ENCODE results near the gene DOCK8. TPM values are rescaled to one million over a fixed set of nuclear protein-coding genes. Genes with fewer than 3 reads are reported as not detected.

The DOCK8 gene
- total and polyA plus RNA-seq, 2 experiments from 2014 or later: not detected

DNA sequence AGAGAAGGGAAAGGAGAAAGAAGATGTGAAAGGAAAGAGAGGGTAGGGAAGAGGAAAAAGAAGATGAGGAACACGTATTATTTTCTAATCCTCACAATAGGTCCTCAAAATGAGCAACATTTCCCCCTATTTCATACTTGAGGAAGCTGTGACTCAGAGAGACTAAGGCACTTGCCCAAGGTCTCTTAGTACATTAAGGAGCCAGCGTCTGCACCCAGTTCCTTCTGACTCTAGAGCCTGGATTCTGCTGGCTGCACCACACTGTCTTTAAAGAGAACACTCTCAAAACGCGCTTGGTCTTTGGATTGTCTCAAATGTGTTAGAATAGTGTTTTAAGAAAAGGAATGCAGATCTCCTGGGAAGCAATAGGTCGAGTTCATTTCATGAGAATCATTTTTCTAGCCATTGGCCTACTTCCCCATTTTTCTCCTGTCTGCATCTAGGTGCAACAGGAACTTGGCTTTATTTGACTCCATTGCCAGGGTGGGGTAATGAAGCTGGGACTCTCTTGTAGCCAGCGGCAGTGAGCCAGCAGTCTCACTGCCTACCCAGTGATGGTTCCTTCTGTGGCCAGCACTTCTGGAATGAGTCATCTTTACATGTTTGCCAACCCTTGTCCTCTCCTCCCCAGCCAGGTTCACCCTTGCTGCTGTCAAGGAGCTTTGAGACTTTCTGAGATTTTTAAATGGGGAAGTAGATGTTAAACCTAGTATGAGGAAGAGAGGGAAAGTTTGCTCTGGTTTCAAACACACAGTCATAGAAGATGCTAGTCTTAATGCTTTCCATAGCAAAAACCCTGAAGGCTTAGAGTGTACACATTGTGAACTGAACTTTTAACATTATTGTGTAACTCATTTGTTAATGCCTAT, 82.7 kb downstream of the DOCK8 start:
- Histone ChIP-seq H3K4me1 (ENCODE audit: insufficient read depth) (no peaks in the 10 kb centered on the region), H3K9me2 (ENCODE audit: insufficient read depth) (no peaks in the 10 kb centered on the region), H3K79me2 (ENCODE audit: insufficient read depth) (no peaks in the 10 kb centered on the region), H3K4me2 (ENCODE audit: unreplicated experiment) (no peak overlapping the region), H3K9me3 (ENCODE audit: low read depth) (no peaks in the 10 kb centered on the region), H3F3A (ENCODE audit: insufficient read depth) (no peaks in the 10 kb centered on the region), H3K27ac (no peak overlapping the region), H4K20me1 (ENCODE audit: insufficient read depth) (no peaks in the 10 kb centered on the region), H2AFZ (no peak overlapping the region), H3K4me3 (no peak overlapping the region), H3K36me3 (ENCODE audit: low read depth) (no peaks in the 10 kb centered on the region), H3K9ac (no peak overlapping the region), H3K27me3 (replicated peaks; ENCODE audit: insufficient read depth) (no peaks in the 10 kb centered on the region)
- in situ Hi-C loops (cut with MboI): no loop called here
- TF ChIP-seq EZH2phosphoT487 (IDR thresholded peaks at IDR 0.05; ENCODE audit: insufficient read depth, low read depth) (no peak), EZH2 (IDR thresholded peaks at IDR 0.05; ENCODE audit: insufficient read depth, poor library complexity, severe bottlenecking) (no peak)
- DNase-seq: peak; percentile 24
- WGBS, 2 experiments (ENCODE audit: low coverage in 1 of 2, low lambda C conversion rate in 2 of 2, missing lambda C conversion rate in 2 of 2): 16 to 20% methylated on average over 6 of the region's 6 CpGs

- TF ChIP-seq EZH2phosphoT487 (IDR thresholded peaks at IDR 0.05; ENCODE audit: insufficient read depth, low read depth) (no peak), EZH2 (IDR thresholded peaks at IDR 0.05; ENCODE audit: insufficient read depth, poor library complexity, severe bottlenecking) (no peak)
- H3K36me3 ChIP-seq (ENCODE audit: low read depth): no peaks in the 10 kb centered on the region
- no peak overlapping the region for H3K27ac ChIP-seq
- 14 to 15% methylated on average over 5 of the region's 5 CpGs for WGBS, 2 experiments (ENCODE audit: low coverage in 1 of 2, low lambda C conversion rate in 2 of 2, missing lambda C conversion rate in 2 of 2)
- no peak overlapping the region for H3K4me3 ChIP-seq
- H3K4me1 ChIP-seq (ENCODE audit: insufficient read depth): no peaks in the 10 kb centered on the region
- H3K9ac ChIP-seq: no peak overlapping the region
- no peaks in the 10 kb centered on the region for H3K79me2 ChIP-seq (ENCODE audit: insufficient read depth)
- H3F3A ChIP-seq (ENCODE audit: insufficient read depth): no peaks in the 10 kb centered on the region
- DNase-seq: no peak
- no peaks in the 10 kb centered on the region for H4K20me1 ChIP-seq (ENCODE audit: insufficient read depth)
- H3K9me3 ChIP-seq (ENCODE audit: low read depth): no peaks in the 10 kb centered on the region
- H3K9me2 ChIP-seq (ENCODE audit: insufficient read depth): no peaks in the 10 kb centered on the region
- no peak overlapping the region for H2AFZ ChIP-seq
- in situ Hi-C loops (cut with MboI): no loop called here
- H3K4me2 ChIP-seq (ENCODE audit: unreplicated experiment): no peak overlapping the region
- no peaks in the 10 kb centered on the region for H3K27me3 ChIP-seq (replicated peaks; ENCODE audit: insufficient read depth)
Measured at GRCh38 chr9:303502-303901, 88.8 kb downstream of the DOCK8 start.

DNA sequence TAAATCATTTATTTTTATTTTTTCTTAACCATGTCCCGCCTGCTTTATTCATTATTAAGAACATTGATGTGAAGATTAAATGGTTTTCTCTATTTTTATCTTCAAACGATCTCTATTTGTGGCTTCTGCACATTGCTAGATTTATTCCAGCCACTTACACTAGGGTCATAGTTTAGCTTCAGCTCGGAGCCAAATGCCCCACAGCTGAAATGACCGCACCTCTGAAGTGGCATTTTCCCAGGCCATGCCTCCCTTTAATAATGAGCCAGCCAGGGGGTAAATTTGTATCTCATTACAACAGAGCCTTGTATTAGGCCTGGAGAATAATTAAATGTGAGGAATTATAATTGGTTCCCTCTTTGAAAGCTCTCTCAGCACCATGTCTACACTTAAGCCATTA, 89.4 kb downstream of the DOCK8 start:
- Histone ChIP-seq H3K79me2 (ENCODE audit: insufficient read depth) (no peaks in the 10 kb centered on the region), H4K20me1 (ENCODE audit: insufficient read depth) (no peaks in the 10 kb centered on the region), H2AFZ (no peak overlapping the region), H3K9ac (no peak overlapping the region), H3K9me3 (ENCODE audit: low read depth) (no peaks in the 10 kb centered on the region), H3K27ac (no peak overlapping the region), H3K4me1 (ENCODE audit: insufficient read depth) (no peaks in the 10 kb centered on the region), H3K4me3 (no peak overlapping the region), H3K4me2 (ENCODE audit: unreplicated experiment) (no peak overlapping the region), H3K36me3 (ENCODE audit: low read depth) (no peaks in the 10 kb centered on the region), H3K9me2 (ENCODE audit: insufficient read depth) (no peaks in the 10 kb centered on the region), H3F3A (ENCODE audit: insufficient read depth) (no peaks in the 10 kb centered on the region), H3K27me3 (replicated peaks; ENCODE audit: insufficient read depth) (no peaks in the 10 kb centered on the region)
- no peak for TF ChIP-seq EZH2phosphoT487 (IDR thresholded peaks at IDR 0.05; ENCODE audit: insufficient read depth, low read depth)
- no peak for TF ChIP-seq EZH2 (IDR thresholded peaks at IDR 0.05; ENCODE audit: insufficient read depth, poor library complexity, severe bottlenecking)
- in situ Hi-C loops (cut with MboI): no loop called here
- no peak for DNase-seq
- WGBS, 2 experiments (ENCODE audit: low coverage in 1 of 2, low lambda C conversion rate in 2 of 2, missing lambda C conversion rate in 2 of 2): 48% methylated on average over 4 of the region's 4 CpGs

DNA sequence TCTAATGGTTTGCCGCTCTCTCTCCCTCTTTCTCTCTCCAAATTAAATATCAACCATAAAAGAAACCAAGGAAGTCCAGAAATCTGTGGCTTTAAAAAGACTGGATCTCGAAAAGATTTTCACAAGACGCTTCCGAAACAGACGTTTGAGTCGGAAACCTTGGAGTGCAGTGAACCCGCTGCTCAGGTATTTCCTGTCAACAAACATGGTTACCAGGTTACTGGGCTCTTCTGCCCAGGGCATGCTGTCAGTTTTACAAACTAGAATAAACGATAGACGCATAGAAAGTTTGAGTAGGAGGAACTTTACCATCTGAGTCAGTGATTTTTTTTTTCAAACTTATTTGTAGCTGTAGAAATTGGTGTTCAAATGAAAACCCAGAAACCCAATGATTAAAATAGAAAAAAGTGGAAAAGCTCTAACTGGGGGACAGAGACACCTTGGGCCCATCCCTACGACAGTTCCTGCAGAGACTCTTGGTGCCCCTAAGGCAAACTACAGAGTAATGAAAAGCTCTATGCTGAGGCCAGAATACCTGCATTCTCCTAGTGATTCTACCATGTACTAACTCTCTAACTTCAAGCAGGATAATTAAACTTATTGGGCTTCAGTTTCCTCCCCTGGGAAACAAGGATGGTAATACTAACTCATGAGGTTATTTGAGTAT, 90.0 kb downstream of the DOCK8 start:
- Histone ChIP-seq H3K79me2 (ENCODE audit: insufficient read depth) (no peaks in the 10 kb centered on the region), H3K4me1 (ENCODE audit: insufficient read depth) (no peaks in the 10 kb centered on the region), H3K9me3 (ENCODE audit: low read depth) (no peaks in the 10 kb centered on the region), H3K36me3 (ENCODE audit: low read depth) (no peaks in the 10 kb centered on the region), H3K4me2 (ENCODE audit: unreplicated experiment) (no peak overlapping the region), H3K4me3 (no peak overlapping the region), H3F3A (ENCODE audit: insufficient read depth) (no peaks in the 10 kb centered on the region), H3K27ac (no peak overlapping the region), H2AFZ (no peak overlapping the region), H3K9me2 (ENCODE audit: insufficient read depth) (no peaks in the 10 kb centered on the region), H4K20me1 (ENCODE audit: insufficient read depth) (no peaks in the 10 kb centered on the region), H3K27me3 (replicated peaks; ENCODE audit: insufficient read depth) (no peaks in the 10 kb centered on the region), H3K9ac (no peak overlapping the region)
- in situ Hi-C loops (cut with MboI): no loop called here
- TF ChIP-seq EZH2 (IDR thresholded peaks at IDR 0.05; ENCODE audit: insufficient read depth, poor library complexity, severe bottlenecking): no peak
- no peak for TF ChIP-seq EZH2phosphoT487 (IDR thresholded peaks at IDR 0.05; ENCODE audit: insufficient read depth, low read depth)
- 32% methylated on average over 10 of the region's 10 CpGs for WGBS, 2 experiments (ENCODE audit: low coverage in 1 of 2, low lambda C conversion rate in 2 of 2, missing lambda C conversion rate in 2 of 2)
- no peak for DNase-seq

Measured in GM23248 (cell line).